GM19324 (cell line): ENCODE measurements around the gene FXR1.
"Not testable (repeated sequence)": the region's sequence is repeated elsewhere in the genome, so short reads cannot be mapped to it uniquely, and the experiment has no call there.

Source experiments
- ATAC-seq: cut with Tn5 transposase; IDR thresholded peaks from one replicate; pipeline ENCODE4 v1.9.1; 2021; ENCODE audit warnings: mild to moderate bottlenecking, moderate library complexity; ENCODE audit not compliant: unreplicated experiment, low FRiP score

The FXR1 gene

GRCh38 chr3:181003469-181003868, 91.0 kb downstream of the FXR1 start:
- ATAC-seq, result not testable (repeated sequence)

GRCh38 chr3:181006541-181006940, 94.1 kb downstream of the FXR1 start:
- no peak for ATAC-seq

GRCh38 chr3:181007262-181007661, 94.8 kb downstream of the FXR1 start:
- ATAC-seq, result no peak

- no peak for ATAC-seq
Measured at GRCh38 chr3:181008796-181009195, 96.3 kb downstream of the FXR1 start.

DNA sequence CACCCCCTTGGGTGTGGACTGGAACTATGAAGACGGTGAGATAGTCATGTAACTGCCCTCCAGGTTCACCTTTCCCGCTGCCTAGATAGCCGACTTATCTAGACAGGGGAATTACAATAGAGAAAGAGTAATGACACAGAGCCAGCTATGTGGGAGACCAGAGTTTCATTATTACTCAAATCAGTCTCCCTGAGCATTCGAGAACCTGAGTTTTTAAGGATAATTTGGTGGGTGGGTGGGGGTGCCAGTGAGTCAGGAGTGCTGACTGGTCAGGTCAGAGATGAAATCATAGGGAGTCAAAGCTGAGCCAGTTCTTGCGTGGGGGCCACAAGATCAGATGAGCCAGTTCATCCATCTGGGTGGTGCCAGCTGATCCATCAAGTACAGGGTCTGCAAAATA, 96.8 kb downstream of the FXR1 start:
- no peak for ATAC-seq

DNA sequence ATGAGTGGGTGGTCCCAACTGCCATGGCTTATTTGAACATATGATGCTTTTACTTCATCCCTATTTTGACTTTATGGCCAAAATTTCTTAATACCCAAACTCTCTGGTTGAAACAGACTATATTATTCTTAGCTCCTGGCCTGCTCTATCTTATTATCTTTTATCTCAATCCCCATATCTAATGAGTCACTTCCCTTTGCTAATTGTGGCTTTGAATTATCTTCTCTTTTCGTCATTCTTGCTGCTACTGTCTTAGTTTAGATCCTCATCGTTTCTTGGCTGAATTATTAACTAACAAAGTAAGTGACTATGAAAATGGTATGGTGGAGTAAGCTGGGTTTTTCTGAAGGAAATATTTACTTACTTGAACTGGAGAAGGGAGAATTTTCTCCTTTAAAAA, 105.2 kb downstream of the FXR1 start:
- no peak for ATAC-seq

- no peak for ATAC-seq
Measured at GRCh38 chr3:181025204-181025603, 112.7 kb downstream of the FXR1 start.

DNA sequence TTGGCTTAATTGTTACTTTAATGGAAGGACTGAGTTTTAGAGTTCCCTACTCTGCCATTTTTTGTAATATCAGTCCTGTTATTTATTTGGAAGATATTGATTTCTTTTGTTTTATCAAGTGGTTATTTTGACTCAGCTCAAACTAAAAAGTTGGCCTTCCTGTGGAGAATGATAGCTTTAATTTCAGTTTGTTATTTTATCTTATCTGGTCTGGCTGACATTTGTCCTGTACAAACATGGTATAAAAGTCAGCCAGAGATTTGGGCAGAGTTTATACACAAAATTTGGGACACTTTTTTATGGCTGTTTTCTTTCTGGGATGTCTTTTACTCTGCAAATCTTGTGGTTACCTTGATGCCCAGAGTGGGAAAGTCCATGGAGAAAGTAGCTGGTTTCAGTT, 118.5 kb downstream of the FXR1 start:
- ATAC-seq, result no peak
